ENCODE measurements around the gene ZMIZ1. TPM values are rescaled to one million over a fixed set of nuclear protein-coding genes. Genes with fewer than 3 reads are reported as not detected.

Gene ZMIZ1
- total RNA-seq, 1 donor from 2014 or later, result 46.2 TPM

DNA sequence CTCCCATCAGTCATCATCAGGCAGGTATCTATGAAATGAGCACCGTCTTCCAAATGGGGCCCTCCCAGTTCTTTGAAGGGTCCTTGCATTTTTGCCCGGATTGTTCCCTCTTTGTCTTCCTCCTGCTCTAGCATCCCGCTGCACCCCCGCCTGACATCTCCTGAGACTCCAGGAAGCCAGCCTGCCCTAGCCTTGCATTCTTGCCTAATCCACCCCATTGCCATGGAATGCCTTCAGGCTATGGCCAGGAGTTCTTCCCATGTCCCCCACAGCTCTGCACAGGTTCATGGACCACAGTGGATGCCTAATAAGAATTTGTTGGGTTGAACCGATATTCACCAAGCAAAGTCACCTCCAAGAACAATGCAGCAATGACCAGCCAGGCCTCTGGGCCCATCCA is 62.1 kb downstream of the ZMIZ1 start:
- Mint-ChIP-seq H3K4me3 (ENCODE audit: unreplicated experiment) (no peak overlapping the region), H3K27me3 (ENCODE audit: low read depth) (no peaks in the 10 kb centered on the region), H3K4me1 (ENCODE audit: low read depth) (peaks cover 69% of the 10 kb centered on the region), H3K36me3 (ENCODE audit: low read depth) (no peaks in the 10 kb centered on the region), H3K27ac (ENCODE audit: unreplicated experiment) (no peak overlapping the region), H3K9me3 (ENCODE audit: low read depth) (no peaks in the 10 kb centered on the region)
- DNase-seq (ENCODE audit: low spot score), result no peak
- TF ChIP-seq, protein P1, sequence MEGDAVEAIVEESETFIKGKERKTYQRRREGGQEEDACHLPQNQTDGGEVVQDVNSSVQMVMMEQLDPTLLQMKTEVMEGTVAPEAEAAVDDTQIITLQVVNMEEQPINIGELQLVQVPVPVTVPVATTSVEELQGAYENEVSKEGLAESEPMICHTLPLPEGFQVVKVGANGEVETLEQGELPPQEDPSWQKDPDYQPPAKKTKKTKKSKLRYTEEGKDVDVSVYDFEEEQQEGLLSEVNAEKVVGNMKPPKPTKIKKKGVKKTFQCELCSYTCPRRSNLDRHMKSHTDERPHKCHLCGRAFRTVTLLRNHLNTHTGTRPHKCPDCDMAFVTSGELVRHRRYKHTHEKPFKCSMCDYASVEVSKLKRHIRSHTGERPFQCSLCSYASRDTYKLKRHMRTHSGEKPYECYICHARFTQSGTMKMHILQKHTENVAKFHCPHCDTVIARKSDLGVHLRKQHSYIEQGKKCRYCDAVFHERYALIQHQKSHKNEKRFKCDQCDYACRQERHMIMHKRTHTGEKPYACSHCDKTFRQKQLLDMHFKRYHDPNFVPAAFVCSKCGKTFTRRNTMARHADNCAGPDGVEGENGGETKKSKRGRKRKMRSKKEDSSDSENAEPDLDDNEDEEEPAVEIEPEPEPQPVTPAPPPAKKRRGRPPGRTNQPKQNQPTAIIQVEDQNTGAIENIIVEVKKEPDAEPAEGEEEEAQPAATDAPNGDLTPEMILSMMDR (IDR thresholded peaks at IDR 0.05), result no peak

DNA sequence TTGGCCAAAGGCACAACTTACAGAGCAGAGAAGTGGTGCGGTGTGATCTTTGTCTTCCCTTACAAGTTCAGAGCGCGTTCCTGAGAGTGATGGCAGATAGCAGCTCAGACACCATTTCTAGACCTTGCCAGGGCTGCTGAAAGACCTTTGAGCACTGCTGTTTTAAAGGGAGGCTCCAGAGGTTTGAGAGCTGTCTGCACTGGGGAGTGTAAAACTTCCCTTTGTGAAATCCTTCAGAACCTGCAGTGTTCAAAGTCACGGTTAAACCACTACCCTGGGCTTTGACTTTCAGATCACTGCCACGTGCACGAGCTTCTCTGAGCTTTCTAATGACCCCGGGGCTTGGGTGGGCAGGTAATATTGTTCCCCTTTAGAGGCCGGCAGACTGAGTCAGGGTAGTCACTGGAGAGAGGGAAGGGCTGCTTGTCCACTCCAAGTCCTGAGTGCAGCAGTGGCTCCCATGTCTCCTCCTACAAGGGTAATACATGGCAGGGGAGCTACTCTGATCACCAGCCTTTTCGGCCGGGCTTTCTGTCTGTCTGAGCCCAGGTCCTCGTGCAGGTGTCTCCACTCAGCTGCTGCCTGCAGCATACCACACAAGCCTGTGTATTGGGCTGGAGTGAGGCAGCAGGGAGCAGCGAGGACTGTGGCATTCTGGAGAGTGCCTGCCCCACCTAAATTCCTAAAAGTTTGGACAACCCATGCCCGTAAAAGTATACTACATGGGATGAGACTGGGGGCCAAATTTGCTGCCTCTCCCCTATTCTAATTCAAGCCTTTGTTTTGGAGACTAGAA is 63.3 kb downstream of the ZMIZ1 start:
- DNase-seq (ENCODE audit: low spot score), result no peak
- no peaks in the 10 kb centered on the region for H3K9me3 Mint-ChIP-seq (ENCODE audit: low read depth)
- TF ChIP-seq, protein P1 (IDR thresholded peaks at IDR 0.05), result no peak
- no peak overlapping the region for H3K27ac Mint-ChIP-seq (ENCODE audit: unreplicated experiment)
- H3K36me3 Mint-ChIP-seq (ENCODE audit: low read depth), result no peaks in the 10 kb centered on the region
- peaks cover 78% of the 10 kb centered on the region for H3K4me1 Mint-ChIP-seq (ENCODE audit: low read depth)
- H3K27me3 Mint-ChIP-seq (ENCODE audit: low read depth), result no peaks in the 10 kb centered on the region
- H3K4me3 Mint-ChIP-seq (ENCODE audit: unreplicated experiment), result no peak overlapping the region

DNA sequence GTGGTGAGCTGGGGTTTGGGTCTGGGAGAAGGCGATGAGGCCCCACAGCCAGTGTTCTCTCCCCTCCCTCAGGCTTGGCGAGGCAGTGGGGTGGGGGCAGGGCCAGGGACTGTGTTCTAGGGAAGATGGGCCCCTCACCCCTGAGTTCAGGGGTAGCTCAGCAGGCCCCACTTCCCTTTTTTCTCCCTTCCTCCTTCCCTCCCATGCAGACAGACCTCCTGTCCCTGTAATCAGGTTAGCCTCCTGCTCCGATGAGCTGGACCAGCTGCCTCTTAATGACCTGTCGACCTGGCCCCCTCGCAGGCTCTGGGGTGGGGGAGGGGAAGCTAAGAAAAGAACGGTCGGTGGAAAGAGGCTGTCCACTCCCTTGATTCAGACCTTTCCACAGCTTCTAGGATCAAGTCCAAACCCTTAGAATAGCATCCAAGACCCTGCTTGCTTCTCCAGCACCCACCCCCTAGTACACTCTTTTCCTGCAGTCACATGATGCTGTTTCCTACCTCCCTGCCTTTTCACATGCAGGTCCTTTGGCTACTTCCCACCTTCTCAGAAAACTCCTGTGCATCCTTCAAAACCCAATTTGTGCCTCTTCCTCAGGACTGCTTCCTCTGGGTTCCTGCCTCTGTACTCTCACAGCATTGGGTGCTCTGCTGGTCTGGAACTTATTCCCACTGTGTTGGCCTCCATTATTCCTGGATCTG is 64.1 kb downstream of the ZMIZ1 start:
- H3K36me3 Mint-ChIP-seq (ENCODE audit: low read depth), result no peaks in the 10 kb centered on the region
- H3K4me1 Mint-ChIP-seq (ENCODE audit: low read depth), result peaks cover 79% of the 10 kb centered on the region
- H3K27ac Mint-ChIP-seq (ENCODE audit: unreplicated experiment), result peak overlapping the region; percentile 91
- DNase-seq (ENCODE audit: low spot score), result no peak
- no peaks in the 10 kb centered on the region for H3K9me3 Mint-ChIP-seq (ENCODE audit: low read depth)
- no peak overlapping the region for H3K4me3 Mint-ChIP-seq (ENCODE audit: unreplicated experiment)
- TF ChIP-seq, protein P1 (IDR thresholded peaks at IDR 0.05), result no peak
- no peaks in the 10 kb centered on the region for H3K27me3 Mint-ChIP-seq (ENCODE audit: low read depth)

DNA sequence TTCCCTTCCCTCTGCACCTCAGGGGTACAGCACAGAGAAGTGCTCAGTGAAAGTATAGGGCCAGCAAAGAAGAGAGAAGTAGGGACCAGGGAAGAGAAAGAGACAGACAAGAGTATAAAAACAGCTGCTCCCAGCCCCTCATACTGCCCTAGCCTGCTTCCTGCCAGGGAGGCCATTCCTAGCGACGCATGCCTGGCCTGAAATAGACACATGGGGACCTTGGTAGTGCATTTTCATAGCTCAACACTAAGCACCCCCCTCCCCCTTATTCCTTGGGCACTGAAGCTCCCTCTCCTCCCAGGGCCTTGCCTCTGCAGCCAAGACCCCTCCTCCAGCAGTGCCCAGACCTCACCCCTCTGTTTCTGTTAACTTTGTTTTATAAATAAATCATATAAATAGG is 64.7 kb downstream of the ZMIZ1 start:
- no peak for DNase-seq (ENCODE audit: low spot score)
- Mint-ChIP-seq H3K4me1 (ENCODE audit: low read depth) (peaks cover 80% of the 10 kb centered on the region), H3K4me3 (ENCODE audit: unreplicated experiment) (no peak overlapping the region), H3K27me3 (ENCODE audit: low read depth) (no peaks in the 10 kb centered on the region), H3K36me3 (ENCODE audit: low read depth) (no peaks in the 10 kb centered on the region), H3K9me3 (ENCODE audit: low read depth) (no peaks in the 10 kb centered on the region), H3K27ac (ENCODE audit: unreplicated experiment) (peak overlapping the region; percentile 91)
- TF ChIP-seq, protein P1 (IDR thresholded peaks at IDR 0.05), result no peak

DNA sequence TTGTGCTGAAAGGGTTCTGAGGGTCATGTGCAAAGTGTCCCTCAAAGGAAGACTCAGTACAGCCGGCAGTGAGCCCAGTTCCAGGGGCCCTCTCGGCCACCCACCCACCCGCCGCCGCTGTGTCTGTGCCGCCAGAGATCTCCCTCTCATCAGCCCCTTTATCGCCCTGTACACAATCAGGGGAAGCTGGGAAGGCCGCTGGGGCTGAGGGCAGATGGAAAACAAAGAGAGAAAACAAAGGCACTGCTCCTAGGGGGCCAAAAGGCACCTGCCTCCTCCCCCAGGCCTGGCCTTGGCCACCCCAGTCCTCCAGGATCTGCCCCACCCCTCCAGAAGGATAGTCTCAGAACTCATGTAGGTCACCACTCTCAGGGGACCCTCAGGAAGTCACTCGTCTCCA is 67.0 kb downstream of the ZMIZ1 start:
- Mint-ChIP-seq H3K36me3 (ENCODE audit: low read depth) (no peaks in the 10 kb centered on the region), H3K27ac (ENCODE audit: unreplicated experiment) (no peak overlapping the region), H3K27me3 (ENCODE audit: low read depth) (no peaks in the 10 kb centered on the region), H3K4me3 (ENCODE audit: unreplicated experiment) (no peak overlapping the region), H3K4me1 (ENCODE audit: low read depth) (peaks cover 80% of the 10 kb centered on the region), H3K9me3 (ENCODE audit: low read depth) (no peaks in the 10 kb centered on the region)
- DNase-seq (ENCODE audit: low spot score), result no peak
- TF ChIP-seq, protein P1 (IDR thresholded peaks at IDR 0.05), result no peak
